Thyroid gland (tissue), 4 donors: ENCODE data around the gene ADCY4.

ENCODE experiments used
- POLR2A ChIP-seq, 2 donors: fragments of 450-650 bp; IDR thresholded peaks; one replicate each; pipeline ENCODE4 v1.6.1; 2017; ENCODE audit warnings: antibody characterized with exemption in 2 of 2, mild to moderate bottlenecking in 2 of 2, moderate library complexity in 1 of 2
- TF ChIP-seq, protein P1 (sequence below), 6 experiments: fragments of 200-600 bp in 3 of 6; fragments of 450-650 bp in 3 of 6; sonication (generic) in 3 of 6; IDR thresholded peaks; one replicate each; pipeline ENCODE4 v1.5.1; 2016 to 2019; ENCODE audit warnings: antibody characterized with exemption in 6 of 6, mild to moderate bottlenecking in 2 of 6, inconsistent platforms in 1 of 6, moderate library complexity in 1 of 6

DNA sequence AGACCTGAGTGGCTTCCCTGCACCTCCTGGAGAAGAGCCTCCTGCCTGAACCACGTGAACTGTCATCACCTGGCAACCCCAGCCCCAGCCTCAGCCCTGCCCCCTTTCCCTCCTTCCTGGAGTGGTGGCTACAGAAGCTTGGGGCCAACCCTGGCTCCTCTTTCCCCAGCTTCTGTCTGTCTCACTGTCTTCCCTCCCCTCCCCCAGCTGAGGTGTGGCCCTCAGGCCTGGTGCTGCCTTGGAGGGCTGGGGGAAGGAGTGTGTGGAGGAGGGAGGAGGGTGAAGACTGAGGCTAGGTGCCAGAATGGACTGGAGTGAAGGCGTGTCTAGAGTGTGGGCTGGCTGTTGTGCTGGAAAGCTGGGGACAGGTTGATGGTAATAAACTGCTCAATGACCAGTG lies 42.8 kb upstream of the ADCY4 start:
- TF ChIP-seq, protein P1, sequence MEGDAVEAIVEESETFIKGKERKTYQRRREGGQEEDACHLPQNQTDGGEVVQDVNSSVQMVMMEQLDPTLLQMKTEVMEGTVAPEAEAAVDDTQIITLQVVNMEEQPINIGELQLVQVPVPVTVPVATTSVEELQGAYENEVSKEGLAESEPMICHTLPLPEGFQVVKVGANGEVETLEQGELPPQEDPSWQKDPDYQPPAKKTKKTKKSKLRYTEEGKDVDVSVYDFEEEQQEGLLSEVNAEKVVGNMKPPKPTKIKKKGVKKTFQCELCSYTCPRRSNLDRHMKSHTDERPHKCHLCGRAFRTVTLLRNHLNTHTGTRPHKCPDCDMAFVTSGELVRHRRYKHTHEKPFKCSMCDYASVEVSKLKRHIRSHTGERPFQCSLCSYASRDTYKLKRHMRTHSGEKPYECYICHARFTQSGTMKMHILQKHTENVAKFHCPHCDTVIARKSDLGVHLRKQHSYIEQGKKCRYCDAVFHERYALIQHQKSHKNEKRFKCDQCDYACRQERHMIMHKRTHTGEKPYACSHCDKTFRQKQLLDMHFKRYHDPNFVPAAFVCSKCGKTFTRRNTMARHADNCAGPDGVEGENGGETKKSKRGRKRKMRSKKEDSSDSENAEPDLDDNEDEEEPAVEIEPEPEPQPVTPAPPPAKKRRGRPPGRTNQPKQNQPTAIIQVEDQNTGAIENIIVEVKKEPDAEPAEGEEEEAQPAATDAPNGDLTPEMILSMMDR (IDR thresholded peaks at IDR 0.05): no peak
- no peak for TF ChIP-seq POLR2A (IDR thresholded peaks at IDR 0.05)
